Suppressor macrophage treated with lipopolysaccharide for 1 hour (primary cell): ENCODE results near the gene GPD2.
"Not testable (repeated sequence)": the region's sequence is repeated elsewhere in the genome, so short reads cannot be mapped to it uniquely, and the experiment has no call there.

Experiments used
- DNase-seq, 3 donors: peaks; one replicate each; pipeline ENCODE4 v3.0.0-alpha.2; 2020 to 2022

The GPD2 gene

GRCh38 chr2:156592809-156593593 lies 156.8 kb downstream of the GPD2 start:
- DNase-seq, result no peak

GRCh38 chr2:156593594-156593921 lies 157.4 kb downstream of the GPD2 start:
- DNase-seq, result no peak

DNA sequence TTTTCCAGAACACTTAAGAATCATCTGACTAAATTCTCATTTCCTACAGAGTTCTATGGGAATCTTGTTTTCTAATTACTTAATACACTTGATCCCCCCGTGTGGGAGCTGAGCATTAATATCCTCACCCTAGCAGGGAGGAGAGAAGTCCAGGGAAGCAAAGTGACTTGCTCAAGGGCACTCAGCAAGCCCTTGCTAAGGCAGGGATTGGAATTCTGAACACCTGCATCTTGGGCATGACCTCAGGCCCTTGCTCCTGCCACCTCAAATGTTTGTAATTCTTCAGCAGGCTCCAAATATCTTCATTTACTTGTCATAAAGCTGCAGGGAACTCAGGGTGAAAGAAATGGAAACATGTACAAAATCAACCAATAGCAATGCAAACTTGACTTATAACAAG lies 162.4 kb downstream of the GPD2 start:
- DNase-seq, result no peak

- no peak for DNase-seq
These were observed 164.0 kb downstream of the GPD2 start for GRCh38 chr2:156600196-156600595.

GRCh38 chr2:156601855-156602551 lies 165.8 kb downstream of the GPD2 start:
- no peak for DNase-seq

DNA sequence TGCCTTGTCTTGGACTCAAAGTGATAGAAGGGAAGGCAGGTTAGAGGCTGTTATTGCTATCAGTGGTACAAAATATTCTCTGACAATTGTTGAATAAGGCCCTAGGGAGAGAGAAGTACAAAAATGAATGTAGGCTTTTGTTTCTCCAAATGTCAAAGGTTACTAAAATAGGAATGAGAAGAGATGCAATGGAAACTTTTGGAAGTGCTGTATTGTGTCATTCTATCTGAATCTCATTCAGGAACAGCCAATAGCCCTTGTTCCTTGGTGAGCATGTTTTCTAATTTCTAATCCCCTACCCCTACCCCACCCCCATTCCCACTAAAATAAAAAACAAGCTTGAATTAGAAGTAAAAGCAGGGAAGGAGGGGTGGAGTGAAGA lies 166.4 kb downstream of the GPD2 start:
- DNase-seq, result no peak

GRCh38 chr2:156615836-156616322 lies 179.7 kb downstream of the GPD2 start:
- no peak for DNase-seq

GRCh38 chr2:156618071-156618470 lies 181.9 kb downstream of the GPD2 start:
- DNase-seq, result not testable (repeated sequence)

DNA sequence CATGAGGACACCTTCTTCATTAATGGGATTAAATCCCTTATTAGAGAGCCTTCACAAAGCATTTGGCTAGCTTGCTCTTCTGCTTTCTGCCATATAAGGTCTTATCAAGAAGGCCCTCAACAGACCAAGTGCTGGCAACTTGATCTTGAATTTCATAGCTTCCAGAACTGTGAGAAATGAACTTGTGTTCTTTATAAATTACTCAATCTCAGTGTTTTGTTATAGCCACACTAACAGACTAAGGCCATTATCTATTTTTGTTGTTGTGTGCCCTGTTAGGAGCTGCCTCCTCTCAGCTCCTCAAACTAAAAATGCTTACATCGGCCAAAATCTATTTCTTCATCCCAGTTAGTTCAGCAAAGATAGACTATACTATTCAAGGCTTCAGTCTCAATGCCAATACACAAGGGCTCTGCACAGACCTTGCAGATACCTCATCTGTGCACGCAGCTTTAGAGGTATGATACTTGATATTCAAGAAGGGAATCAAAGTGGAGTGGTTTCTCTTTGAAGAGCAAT lies 182.9 kb downstream of the GPD2 start:
- no peak for DNase-seq

DNA sequence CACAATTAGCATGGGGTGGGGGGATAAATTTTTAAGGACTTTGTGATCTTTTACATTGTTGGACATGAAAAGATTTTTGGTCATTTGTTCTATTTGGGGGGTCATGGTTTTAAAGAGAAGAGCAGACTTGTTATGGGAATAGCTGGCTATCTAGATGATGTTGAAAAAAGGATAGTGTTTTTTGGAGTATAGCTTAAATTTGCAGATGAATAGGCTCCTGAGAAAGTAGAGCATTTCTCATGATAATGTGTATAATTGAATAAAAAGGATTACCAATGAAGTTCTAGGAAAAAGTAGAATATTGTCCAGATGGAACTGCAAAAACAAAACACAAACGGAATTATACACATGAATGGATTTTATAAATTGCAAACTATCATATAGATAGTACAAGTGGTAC lies 186.3 kb downstream of the GPD2 start:
- DNase-seq, result no peak

- no peak for DNase-seq
These were observed 189.4 kb downstream of the GPD2 start for GRCh38 chr2:156625360-156626170.

- DNase-seq, result no peak
These were observed 190.8 kb downstream of the GPD2 start for GRCh38 chr2:156626931-156627330.

GRCh38 chr2:156630579-156631337 lies 194.6 kb downstream of the GPD2 start:
- no peak for DNase-seq

GRCh38 chr2:156635646-156636045 lies 199.5 kb downstream of the GPD2 start:
- no peak for DNase-seq
